PC-3 (cell line): ENCODE measurements around the gene C16orf95.
"Not testable (repeated sequence)": the region's sequence is repeated elsewhere in the genome, so short reads cannot be mapped to it uniquely, and the experiment has no call there.

ENCODE experiments used
- EZH2 ChIP-seq: fragments of 300-600 bp; sonication (generic); IDR thresholded peaks from one replicate; pipeline ENCODE4 v1.6.1; 2017; ENCODE audit warnings: antibody characterized with exemption, mild to moderate bottlenecking, low read length; ENCODE audit not compliant: unreplicated experiment
- EZH2phosphoT487 ChIP-seq: fragments of 300-600 bp; sonication (generic); IDR thresholded peaks from 2 replicates; pipeline ENCODE4 v1.6.1; 2018; ENCODE audit warnings: mild to moderate bottlenecking, antibody characterized with exemption, low read length, borderline replicate concordance
- TF ChIP-seq, protein P1 (sequence below): fragments of 300-600 bp; sonication (generic); conservative IDR thresholded peaks from 2 replicates; pipeline ENCODE4 v1.5.1; 2017; ENCODE audit warnings: antibody characterized with exemption, low read depth, mild to moderate bottlenecking, low read length

DNA sequence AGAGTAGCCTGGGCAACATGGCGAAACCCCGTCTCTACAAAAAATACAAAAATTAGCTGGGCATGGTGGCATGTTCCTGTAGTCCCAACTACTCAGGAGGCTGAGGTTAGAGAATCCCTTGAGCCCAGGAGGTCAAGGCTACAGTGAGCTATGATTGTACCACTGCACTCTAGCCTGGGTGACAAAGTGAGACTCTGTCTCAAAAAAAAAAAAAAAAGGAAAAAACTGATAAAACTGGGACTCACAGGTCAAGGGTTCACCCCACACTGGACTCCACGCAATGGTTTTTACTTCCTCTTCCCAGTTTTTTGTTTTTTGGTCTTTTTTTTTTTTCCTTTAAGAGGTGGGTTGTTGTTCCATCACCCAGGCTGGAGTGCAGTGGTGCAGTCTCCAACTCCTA is 58.5 kb downstream of the C16orf95 start:
- TF ChIP-seq, protein P1, sequence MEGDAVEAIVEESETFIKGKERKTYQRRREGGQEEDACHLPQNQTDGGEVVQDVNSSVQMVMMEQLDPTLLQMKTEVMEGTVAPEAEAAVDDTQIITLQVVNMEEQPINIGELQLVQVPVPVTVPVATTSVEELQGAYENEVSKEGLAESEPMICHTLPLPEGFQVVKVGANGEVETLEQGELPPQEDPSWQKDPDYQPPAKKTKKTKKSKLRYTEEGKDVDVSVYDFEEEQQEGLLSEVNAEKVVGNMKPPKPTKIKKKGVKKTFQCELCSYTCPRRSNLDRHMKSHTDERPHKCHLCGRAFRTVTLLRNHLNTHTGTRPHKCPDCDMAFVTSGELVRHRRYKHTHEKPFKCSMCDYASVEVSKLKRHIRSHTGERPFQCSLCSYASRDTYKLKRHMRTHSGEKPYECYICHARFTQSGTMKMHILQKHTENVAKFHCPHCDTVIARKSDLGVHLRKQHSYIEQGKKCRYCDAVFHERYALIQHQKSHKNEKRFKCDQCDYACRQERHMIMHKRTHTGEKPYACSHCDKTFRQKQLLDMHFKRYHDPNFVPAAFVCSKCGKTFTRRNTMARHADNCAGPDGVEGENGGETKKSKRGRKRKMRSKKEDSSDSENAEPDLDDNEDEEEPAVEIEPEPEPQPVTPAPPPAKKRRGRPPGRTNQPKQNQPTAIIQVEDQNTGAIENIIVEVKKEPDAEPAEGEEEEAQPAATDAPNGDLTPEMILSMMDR: not testable (repeated sequence)
- TF ChIP-seq EZH2, EZH2phosphoT487: not testable (repeated sequence)
